HG02610 (cell line): ENCODE data around the gene SEMA4G.

Experiments used
- ATAC-seq: cut with Tn5 transposase; IDR thresholded peaks from one replicate; pipeline ENCODE4 v1.9.1; 2021; ENCODE audit warnings: mild to moderate bottlenecking, moderate library complexity; ENCODE audit not compliant: unreplicated experiment

The SEMA4G gene

DNA sequence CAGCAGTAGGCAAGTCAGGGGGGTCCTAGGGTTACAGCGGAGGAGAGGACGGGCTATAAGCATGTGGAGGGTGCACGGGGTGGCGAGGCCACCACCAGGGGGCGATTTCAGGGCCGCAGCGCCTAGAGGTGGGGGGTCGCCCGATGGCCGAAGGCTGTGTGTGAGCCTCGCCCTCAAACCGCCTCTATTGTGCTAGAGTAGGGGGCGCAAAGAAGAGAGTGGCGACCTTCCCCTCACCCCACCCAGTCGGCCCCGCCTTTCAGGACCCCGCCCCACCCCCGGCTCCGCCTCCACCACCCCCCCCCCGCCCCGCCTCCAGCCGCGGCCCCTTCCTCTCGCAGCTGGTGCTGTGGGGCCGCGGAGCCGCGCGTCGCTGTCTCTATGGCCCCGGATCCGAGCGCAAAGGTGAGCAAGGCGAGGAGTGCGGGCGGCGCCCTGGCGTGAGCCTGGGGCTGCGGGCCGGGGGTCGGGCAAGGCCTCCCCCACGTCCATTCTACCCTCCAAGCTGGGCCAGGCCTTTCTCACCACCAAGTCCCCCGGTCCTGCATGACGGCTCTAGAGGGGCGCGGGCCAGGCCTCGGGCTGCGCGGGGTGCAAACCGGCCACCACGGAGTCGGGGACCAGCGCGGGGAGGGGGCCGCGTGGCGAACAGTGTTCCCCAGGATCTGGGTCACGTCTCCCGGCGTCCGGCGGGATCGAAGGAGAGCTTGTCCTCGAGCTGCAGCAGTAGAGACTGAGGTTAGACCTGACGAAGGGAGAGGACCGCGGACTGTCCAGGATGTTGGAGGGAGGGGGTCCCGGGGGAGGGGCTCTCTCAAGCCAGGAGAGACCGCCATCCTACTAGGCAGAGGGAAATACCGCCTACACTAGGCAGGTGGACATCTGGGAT lies at the start of gene SEMA4G:
TSS of gene SEMA4G (plus strand) at position 318 of the 889 bp plus-strand sequence. CDS start 3,409 bp downstream, outside the sequence.
- ATAC-seq: no peak

DNA sequence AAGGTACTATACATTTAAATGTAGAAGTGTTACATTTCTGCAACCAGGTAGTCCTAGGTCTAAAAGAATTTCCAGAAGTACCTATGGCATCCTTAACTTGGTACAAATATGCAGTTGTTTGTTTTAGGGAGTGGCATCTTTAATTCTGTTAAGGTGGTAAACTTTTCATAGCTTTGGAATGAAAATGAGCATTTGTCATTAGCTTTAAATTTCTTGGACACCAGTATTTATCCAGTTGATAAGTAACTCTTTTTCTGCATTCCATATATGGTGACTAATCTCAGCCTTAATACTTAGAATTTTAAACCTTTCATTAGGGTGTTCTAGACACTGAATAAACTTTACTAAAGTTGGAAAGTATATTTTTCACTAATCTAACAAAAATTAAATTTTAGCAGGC lies 45.7 kb upstream of the SEMA4G start:
- ATAC-seq: no peak

- no peak for ATAC-seq
Observed at GRCh38 chr10:100927266-100927665, 42.0 kb upstream of the SEMA4G start.

- no peak for ATAC-seq
Observed at GRCh38 chr10:100928039-100928438, 41.3 kb upstream of the SEMA4G start.

DNA sequence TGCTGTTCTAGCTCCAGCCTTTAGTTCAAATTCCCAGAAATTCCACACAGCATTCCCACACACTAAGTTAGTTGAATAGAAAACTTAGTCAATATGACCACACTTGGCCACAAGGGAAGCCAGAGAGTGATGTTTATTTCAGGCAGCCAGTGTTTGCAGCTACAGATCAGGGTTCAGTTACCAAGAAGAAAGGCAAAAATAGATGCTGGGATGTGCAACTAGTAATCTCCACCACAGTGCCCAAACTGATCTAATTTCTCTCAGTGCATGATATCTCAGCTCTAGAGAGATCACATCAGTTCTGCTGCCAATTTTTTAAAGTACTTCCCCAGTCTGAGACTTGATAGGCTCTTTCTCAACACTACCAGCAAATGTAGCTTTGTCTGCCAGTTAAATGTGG lies 38.9 kb upstream of the SEMA4G start:
- no peak for ATAC-seq

- ATAC-seq: no peak
Observed at GRCh38 chr10:100934084-100934659, 35.1 kb upstream of the SEMA4G start.

DNA sequence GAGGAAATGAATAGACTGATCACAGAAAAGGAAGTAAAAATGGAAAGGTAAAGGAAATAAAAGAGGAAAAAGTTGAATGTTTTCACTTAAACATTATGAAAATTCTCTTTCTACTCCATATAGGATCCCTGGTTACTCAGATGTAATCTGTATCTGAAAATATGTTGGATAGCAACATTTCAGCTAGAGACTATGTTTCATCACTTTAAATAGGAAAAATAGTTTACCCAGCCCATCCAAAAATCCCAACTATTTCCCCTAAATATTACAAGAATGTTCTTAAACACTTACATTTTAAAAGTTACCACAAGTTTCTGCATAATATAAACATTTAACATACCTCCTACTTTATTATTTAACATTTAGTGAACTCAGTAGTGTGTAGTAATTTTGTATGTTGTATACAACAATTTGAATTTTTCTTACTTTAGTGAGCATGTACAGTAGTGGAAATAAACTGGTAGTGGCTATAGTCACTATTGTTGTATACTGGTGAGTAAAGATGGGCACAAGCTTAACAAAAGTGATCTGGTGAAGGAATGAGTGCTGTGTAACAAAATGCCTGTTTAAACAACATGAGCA lies 29.4 kb upstream of the SEMA4G start:
- ATAC-seq: no peak

DNA sequence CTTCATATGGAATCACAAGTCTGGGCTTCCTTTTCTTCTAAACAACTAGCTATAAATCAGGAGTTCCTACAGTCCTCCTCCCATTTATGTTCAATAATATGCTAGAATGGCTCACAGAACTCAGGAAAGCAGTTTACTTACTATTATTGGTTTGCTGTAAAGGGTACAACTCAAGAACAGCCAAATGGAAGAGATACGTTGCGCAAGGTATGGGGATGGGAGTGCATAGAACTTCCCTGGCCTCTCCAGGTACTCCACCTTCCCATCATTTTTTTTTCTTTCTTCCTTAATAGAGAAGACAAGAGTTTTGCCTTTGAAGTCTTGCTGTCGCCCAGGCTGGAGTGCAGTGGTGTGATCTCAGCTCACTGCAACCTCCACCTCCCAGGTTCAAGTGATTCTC lies 27.1 kb upstream of the SEMA4G start:
- no peak for ATAC-seq

DNA sequence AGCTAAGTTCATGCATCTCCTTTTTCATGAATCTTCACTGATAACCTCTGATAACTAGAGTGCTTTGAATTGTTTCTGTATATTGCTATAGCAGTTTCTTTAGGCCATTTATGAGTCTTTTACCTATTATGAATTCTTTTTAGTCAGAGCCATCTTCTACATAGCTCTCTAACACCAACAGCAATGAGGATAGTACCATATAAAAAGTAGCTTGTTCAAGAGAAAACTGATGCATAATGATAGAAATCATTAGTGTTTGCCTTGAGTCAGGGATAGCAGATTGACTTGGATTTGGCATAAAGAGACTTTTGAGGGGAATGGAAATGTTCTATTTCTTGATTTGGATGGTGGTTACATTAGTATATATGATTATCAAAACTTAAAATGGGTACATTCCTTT lies 25.8 kb upstream of the SEMA4G start:
- no peak for ATAC-seq

- no peak for ATAC-seq
Observed at GRCh38 chr10:100945754-100946153, 23.6 kb upstream of the SEMA4G start.

DNA sequence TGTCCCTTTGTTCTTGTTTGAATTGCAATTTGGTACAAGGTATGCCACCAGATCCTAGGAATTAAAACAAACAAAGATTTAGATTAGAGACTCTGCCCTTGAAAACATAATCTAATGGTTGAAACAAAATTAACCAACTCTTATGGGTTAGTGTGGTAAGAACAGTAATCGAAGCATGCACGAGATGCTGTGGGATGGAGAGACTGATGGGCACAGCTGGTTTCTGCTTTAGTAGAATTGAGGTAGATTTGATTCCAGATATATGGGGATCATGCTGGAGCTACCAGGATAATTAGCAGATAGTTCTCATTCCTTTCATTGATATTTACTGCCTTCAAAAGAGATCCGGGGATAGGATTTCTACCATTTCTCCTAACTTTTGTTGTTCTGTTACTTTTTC lies 20.4 kb upstream of the SEMA4G start:
- ATAC-seq: no peak

GRCh38 chr10:100960251-100960650 lies 9.1 kb upstream of the SEMA4G start:
- ATAC-seq: no peak

DNA sequence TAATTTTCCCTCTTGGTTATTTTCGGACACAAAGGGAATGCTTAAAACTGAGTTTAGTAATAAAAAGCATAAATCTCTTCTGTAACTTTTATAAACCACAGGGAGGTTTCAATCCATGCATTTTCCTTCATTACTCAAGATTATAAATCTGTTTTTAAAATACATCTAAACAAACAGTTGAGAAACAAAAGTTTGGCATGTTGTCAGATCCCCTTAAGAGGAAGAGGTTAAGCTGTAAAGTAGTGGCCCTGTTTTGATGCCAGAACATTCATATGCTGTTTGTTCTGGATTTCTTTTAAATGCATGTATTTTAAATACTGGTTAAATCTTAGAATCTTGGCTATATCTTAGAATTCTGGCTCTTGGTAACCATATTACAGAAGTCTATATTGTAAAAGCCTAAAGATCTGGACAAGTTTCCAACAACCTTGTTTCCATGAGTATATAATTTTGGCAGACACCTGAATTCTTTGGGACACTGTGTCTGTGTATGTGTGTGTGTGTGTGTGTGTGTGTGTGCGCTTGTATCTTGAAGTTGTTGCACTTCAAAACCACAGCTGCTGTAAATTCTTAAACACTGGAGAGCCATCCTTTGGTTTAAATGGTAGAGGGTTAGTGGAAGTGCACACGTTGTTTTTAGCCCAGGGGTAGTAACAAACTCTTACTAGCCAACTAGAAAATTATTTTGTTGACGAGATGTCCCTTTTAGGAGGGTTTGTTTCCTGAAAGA lies 6.8 kb upstream of the SEMA4G start:
- no peak for ATAC-seq

- ATAC-seq: no peak
Observed at GRCh38 chr10:100963826-100964225, 5.5 kb upstream of the SEMA4G start.

- ATAC-seq: no peak
Observed at GRCh38 chr10:100965820-100966219, 3.5 kb upstream of the SEMA4G start.

- ATAC-seq: no peak
Observed at GRCh38 chr10:100966887-100967286, 2.4 kb upstream of the SEMA4G start.

GRCh38 chr10:100967332-100967731 lies 2.0 kb upstream of the SEMA4G start:
- no peak for ATAC-seq

DNA sequence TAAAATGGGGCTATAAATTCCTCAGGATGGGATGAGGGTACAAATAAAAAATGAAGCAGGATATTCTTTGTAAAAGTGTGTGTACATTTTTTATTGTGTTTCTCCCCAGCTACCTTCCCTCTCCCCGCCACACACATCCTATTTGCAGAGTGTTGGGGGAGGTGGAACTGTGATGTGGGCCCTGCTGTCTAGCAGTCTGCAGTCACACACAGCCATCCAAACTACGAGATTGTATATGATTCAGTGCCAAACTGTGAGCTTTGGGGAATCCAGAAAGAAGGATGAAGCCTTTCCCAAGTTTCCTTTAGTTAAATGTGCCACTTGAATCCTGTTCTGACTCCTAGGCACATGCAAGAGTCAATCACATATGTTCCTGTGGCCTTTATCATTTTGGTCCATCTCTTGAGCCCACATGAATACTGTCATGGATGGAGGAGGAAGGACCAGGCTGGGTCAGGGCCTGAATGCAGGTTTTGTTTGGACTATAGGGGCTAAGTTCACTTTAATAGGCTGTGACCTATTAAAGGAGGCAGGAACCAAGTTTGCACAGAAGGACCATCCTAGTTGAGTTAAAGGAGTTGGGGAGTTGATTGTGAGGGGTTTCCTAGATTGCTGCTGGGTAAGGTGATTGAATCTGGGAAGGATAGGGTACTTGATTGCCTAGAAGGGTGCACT lies 1.1 kb upstream of the SEMA4G start:
- ATAC-seq: no peak

DNA sequence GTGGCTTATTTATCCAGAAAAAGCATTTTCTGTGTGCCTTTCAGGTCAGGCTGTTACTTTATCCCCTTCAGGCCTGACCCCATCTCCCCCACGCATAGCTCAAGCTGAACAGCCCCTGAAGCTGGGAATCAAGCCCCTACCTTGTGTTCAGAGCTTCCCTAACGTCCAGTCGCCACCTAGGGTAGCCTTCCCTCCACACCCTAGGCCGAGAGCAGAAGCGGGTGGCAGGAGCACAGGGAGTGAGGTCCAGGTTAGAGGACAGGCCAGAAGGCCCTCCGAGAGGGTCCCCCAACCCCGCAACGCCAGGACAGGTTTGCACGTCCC lies 479 bp upstream of the SEMA4G start:
- no peak for ATAC-seq

DNA sequence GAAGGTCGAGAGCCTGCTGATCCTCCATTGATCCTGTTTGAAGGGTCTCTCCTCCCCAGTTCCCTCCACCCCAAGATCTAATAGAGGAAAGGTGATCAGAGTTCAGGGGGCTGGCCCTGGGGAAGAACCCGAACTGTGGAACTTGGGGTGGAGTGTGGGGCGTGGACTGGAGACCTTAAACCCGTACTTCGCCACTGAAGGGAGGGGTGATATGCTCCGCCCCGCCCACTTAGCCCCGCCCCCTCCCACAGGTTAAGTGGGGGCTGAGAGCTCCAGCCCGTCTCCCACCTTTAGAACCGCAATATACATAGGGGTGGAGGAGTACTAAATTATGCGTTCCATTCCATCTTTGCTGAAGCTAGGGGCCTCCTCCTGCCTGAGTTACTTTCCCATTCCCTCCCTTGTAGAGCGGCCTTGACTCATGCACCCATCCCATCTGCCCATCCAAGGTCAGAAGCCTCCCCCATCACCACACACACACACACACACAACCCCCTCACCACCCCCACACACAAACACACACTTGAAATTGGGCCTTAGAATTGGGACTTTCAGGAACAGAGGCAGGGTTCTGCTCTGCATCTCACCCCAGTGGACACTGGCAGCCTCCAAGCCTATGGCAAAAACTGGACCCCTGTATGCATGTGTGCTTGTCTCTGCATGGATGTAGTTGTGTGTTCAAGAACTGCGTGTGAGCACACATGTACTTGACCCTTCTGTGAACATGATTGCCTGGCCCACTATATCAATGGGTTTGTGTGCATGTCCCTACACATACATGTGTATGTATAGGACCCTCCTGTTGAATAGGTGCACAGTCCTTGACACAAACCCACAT lies 991 bp downstream of the SEMA4G start:
- no peak for ATAC-seq
